SK-N-SH (cell line): Measurements from ENCODE around the gene MOB1B.
"Not testable (repeated sequence)": the region's sequence is repeated elsewhere in the genome, so short reads cannot be mapped to it uniquely, and the experiment has no call there.

Experiments
- CHD2 ChIP-seq: fragments of 150-350 bp; IDR thresholded peaks from 2 replicates; pipeline ENCODE4 v1.6.1; 2018; ENCODE audit warnings: low read length; ENCODE audit not compliant: partially characterized antibody
- CTCF ChIP-seq: fragments of 200-600 bp; sonication (generic); IDR thresholded peaks from 2 replicates; pipeline ENCODE4 v1.6.1; 2017; ENCODE audit warnings: antibody characterized with exemption, mild to moderate bottlenecking, moderate library complexity
- EP300 ChIP-seq, 2 experiments: IDR thresholded peaks; 2 replicates each; pipeline versions ENCODE4 v1.4.0 to v1.6.1; 2012; ENCODE audit warnings: borderline replicate concordance in 1 of 2, low read depth in 1 of 2, low read length in 1 of 2
- EZH2phosphoT487 ChIP-seq: fragments of 200-600 bp; sonication (generic); IDR thresholded peaks from 2 replicates; pipeline ENCODE4 v1.6.1; 2017; ENCODE audit warnings: low read depth, mixed run types, mild to moderate bottlenecking, antibody characterized with exemption, moderate library complexity, borderline replicate concordance
- FOXJ3 ChIP-seq: sonication (generic); formaldehyde crosslinking; IDR thresholded peaks from 2 replicates; pipeline ENCODE4 v1.5.1; 2020; ENCODE audit warnings: mild to moderate bottlenecking, missing genetic modification reagents
- GABPA ChIP-seq: IDR thresholded peaks from 2 replicates; pipeline ENCODE4 v1.4.0; 2012; ENCODE audit warnings: low read depth, mild to moderate bottlenecking
- JUND ChIP-seq: IDR thresholded peaks from 2 replicates; pipeline ENCODE4 v1.4.0; 2012
- MAX ChIP-seq: IDR thresholded peaks from 2 replicates; pipeline ENCODE4 v1.4.0; 2012; ENCODE audit warnings: low read depth
- MXI1 ChIP-seq: IDR thresholded peaks from 2 replicates; pipeline ENCODE4 v1.6.1; 2012; ENCODE audit warnings: mild to moderate bottlenecking, low read depth, low read length, improper control_type of control experiment
- POLR2AphosphoS5 ChIP-seq: IDR thresholded peaks from 2 replicates; pipeline ENCODE4 v1.6.1; 2012; ENCODE audit warnings: low read depth, low read length
- RAD21 ChIP-seq: IDR thresholded peaks from 2 replicates; pipeline ENCODE4 v1.6.1; 2012; ENCODE audit warnings: mild to moderate bottlenecking, low read length
- REST ChIP-seq: IDR thresholded peaks from 2 replicates; pipeline ENCODE4 v1.6.1; 2012; ENCODE audit warnings: mild to moderate bottlenecking, low read depth, low read length, moderate library complexity
- USF2 ChIP-seq: fragments of 150-350 bp; IDR thresholded peaks from 2 replicates; pipeline ENCODE4 v1.6.1; 2017; ENCODE audit warnings: antibody characterized with exemption, low read length, low read depth, borderline replicate concordance

- TF ChIP-seq FOXJ3 (CRISPR knock-in tag); CHD2; MXI1; CTCF; MAX; GABPA; JUND; EP300 (IDR thresholded peaks at IDR 0.05; ENCODE audit: borderline replicate concordance in 1 of 2, low read depth in 1 of 2, low read length in 1 of 2); EZH2phosphoT487; REST; RAD21; USF2; POLR2AphosphoS5: not testable (repeated sequence)
These were observed 99.2 kb downstream of the MOB1B start for GRCh38 chr4:71001363-71001762.
